ENCODE data around the gene POU2AF1. TPM values are rescaled to one million over a fixed set of nuclear protein-coding genes. Genes with fewer than 3 reads are reported as not detected.

Gene POU2AF1
- not detected in 5 replicates for total RNA-seq (2022; extraction: Qiagen RNA extraction)

DNA sequence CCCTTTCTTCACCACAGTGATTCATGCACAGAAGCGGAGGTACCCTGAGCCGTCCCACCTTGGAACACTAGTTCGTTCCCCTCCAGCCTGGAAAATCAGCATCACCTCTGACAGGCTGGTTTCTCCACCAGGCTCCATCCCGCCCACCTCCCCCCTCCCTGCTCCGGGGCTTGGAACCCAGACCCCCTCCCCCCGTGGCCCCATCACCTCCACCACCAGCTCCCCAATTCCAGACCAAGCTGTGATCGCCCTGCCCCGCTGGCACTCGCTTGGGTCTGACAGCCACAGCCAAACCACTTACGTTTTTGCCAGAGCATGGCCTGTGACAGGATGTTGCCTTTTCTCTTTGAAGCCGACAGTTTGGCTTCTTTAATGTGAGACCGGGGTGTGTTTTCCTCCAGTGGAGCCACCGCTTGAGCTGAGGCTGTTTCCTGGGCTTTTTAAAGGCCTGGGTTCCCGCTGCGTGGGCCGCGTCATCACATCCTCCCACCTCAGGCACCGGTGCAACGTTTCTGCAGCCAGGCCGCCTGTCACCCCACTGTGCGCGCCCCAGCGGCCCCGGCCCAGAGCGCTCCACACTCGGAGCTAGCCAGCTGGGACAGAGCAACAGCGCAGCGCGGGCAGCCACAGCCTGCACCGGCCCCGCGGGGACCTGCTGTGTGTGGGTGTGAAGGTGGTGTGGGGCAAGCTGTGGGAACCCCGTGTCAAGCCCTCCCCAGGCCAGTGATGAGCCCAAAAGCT, at the start of gene POU2AF1:
Gene POU2AF1, minus strand, starts transcription at position 415 of the 741 bp plus-strand sequence. Its CDS starts 98 bp downstream, at position 317.

Other genes with a start within 250 kb of the POU2AF1 start
- not detected in 5 replicates for gene POU2AF2, start 133.6 kb downstream of the POU2AF1 start, total RNA-seq (2022; extraction: Qiagen RNA extraction)
- gene POU2AF3, start 80.7 kb downstream of the POU2AF1 start, total RNA-seq (2022; extraction: Qiagen RNA extraction), result 0.96 to 1.7 TPM (median 1.2 TPM) in 5 replicates
- 0.21 to 0.26 TPM in 2 of 5 replicates, not detected in the others for gene BTG4, start 133.1 kb upstream of the POU2AF1 start, total RNA-seq (2022; extraction: Qiagen RNA extraction)
- not detected in 5 replicates for gene HOATZ, start 135.5 kb upstream of the POU2AF1 start, total RNA-seq (2022; extraction: Qiagen RNA extraction)
- gene LAYN, start 161.4 kb upstream of the POU2AF1 start, total RNA-seq (2022; extraction: Qiagen RNA extraction), result 3.8 to 4.5 TPM (median 4.3 TPM) in 5 replicates
- 5.9 to 8.0 TPM (median 7.7 TPM) in 5 replicates for gene SIK2, start 223.2 kb upstream of the POU2AF1 start, total RNA-seq (2022; extraction: Qiagen RNA extraction)

All from A549 treated with Mapracorat at 1 μM for 4 hours (cell line).